Measurements from ENCODE around the gene DHRS13.
"Not testable (repeated sequence)": the region's sequence is repeated elsewhere in the genome, so short reads cannot be mapped to it uniquely, and the experiment has no call there.

DHRS13 gene

GRCh38 chr17:28938552-28938951, 35.7 kb upstream of the DHRS13 start:
- no peak overlapping the region for H3K27ac Mint-ChIP-seq
- H3K27me3 Mint-ChIP-seq (ENCODE audit: low read depth), result no peaks in the 10 kb centered on the region
- TF ChIP-seq CTCF (IDR thresholded peaks at IDR 0.05; ENCODE audit: unreplicated experiment in 3 of 3), result no peak
- no peaks in the 10 kb centered on the region for H3K9me3 Mint-ChIP-seq
- H3K4me3 Mint-ChIP-seq, result no peak overlapping the region
- H3K4me1 Mint-ChIP-seq, result peaks cover 15% of the 10 kb centered on the region
- peaks cover 20% of the 10 kb centered on the region for H3K36me3 Mint-ChIP-seq (ENCODE audit: low read depth)

GRCh38 chr17:28937044-28937729, 34.3 kb upstream of the DHRS13 start:
- TF ChIP-seq CTCF (IDR thresholded peaks at IDR 0.05; ENCODE audit: unreplicated experiment in 3 of 3), result no peak
- no peaks in the 10 kb centered on the region for H3K27me3 Mint-ChIP-seq (ENCODE audit: low read depth)
- H3K4me1 Mint-ChIP-seq, result peaks cover 15% of the 10 kb centered on the region
- H3K4me3 Mint-ChIP-seq, result no peak overlapping the region
- H3K36me3 Mint-ChIP-seq (ENCODE audit: low read depth), result peaks cover 12% of the 10 kb centered on the region
- peak overlapping the region in 2 of 3 experiments; percentile 64 to 92 for H3K27ac Mint-ChIP-seq
- no peaks in the 10 kb centered on the region for H3K9me3 Mint-ChIP-seq

- Mint-ChIP-seq H3K9me3 (no peaks in the 10 kb centered on the region), H3K4me1 (peaks cover 15% of the 10 kb centered on the region), H3K27ac (peak overlapping the region; percentile 55 to 92 (median 86)), H3K27me3 (ENCODE audit: low read depth) (no peaks in the 10 kb centered on the region), H3K4me3 (no peak overlapping the region), H3K36me3 (ENCODE audit: low read depth) (peaks cover 8% of the 10 kb centered on the region)
- TF ChIP-seq CTCF (IDR thresholded peaks at IDR 0.05; ENCODE audit: unreplicated experiment in 3 of 3), result no peak
Measured at GRCh38 chr17:28935744-28936460, 33.0 kb upstream of the DHRS13 start.

- peak overlapping the region in 1 of 3 experiments; percentile 57 for H3K27ac Mint-ChIP-seq
- H3K4me3 Mint-ChIP-seq; H3K9me3 Mint-ChIP-seq; H3K27me3 Mint-ChIP-seq (ENCODE audit: low read depth): not testable (repeated sequence)
- H3K4me1 Mint-ChIP-seq, result peaks cover 15% of the 10 kb centered on the region
- peaks cover 17% of the 10 kb centered on the region for H3K36me3 Mint-ChIP-seq (ENCODE audit: low read depth)
Measured at GRCh38 chr17:28934508-28934907, 31.6 kb upstream of the DHRS13 start.

GRCh38 chr17:28929787-28930186, 26.9 kb upstream of the DHRS13 start:
- H3K9me3 Mint-ChIP-seq, result no peaks in the 10 kb centered on the region
- no peak overlapping the region for H3K4me3 Mint-ChIP-seq
- H3K36me3 Mint-ChIP-seq (ENCODE audit: low read depth), result peaks cover 44% of the 10 kb centered on the region
- TF ChIP-seq CTCF (IDR thresholded peaks at IDR 0.05; ENCODE audit: unreplicated experiment in 3 of 3), result no peak
- no peaks in the 10 kb centered on the region for H3K27me3 Mint-ChIP-seq (ENCODE audit: low read depth)
- peak overlapping the region in 1 of 3 experiments; percentile 4 for H3K27ac Mint-ChIP-seq
- no peaks in the 10 kb centered on the region for H3K4me1 Mint-ChIP-seq

GRCh38 chr17:28928061-28928460, 25.2 kb upstream of the DHRS13 start:
- Mint-ChIP-seq H3K27me3 (ENCODE audit: low read depth) (no peaks in the 10 kb centered on the region), H3K4me1 (no peaks in the 10 kb centered on the region), H3K9me3 (no peaks in the 10 kb centered on the region), H3K4me3 (no peak overlapping the region), H3K36me3 (ENCODE audit: low read depth) (peaks cover 52% of the 10 kb centered on the region), H3K27ac (no peak overlapping the region)
- TF ChIP-seq CTCF (IDR thresholded peaks at IDR 0.05; ENCODE audit: unreplicated experiment in 3 of 3), result no peak
